ENCODE data around the gene DNAJB7. TPM values are rescaled to one million over a fixed set of nuclear protein-coding genes. Genes with fewer than 3 reads are reported as not detected.

DNAJB7 gene
- polyA plus RNA-seq, 3 donors, result not detected

Other genes with a start within 250 kb of the DNAJB7 start
- 10 to 100 TPM; 15.3 to 19.7 (median 15.8) TPM for gene MRTFA, start 225.4 kb downstream of the DNAJB7 start, polyA plus RNA-seq
- gene MCHR1, start 182.6 kb downstream of the DNAJB7 start, polyA plus RNA-seq, result under 1 TPM in 1 of 3 donors, not detected in 2; 0.03 TPM
- 10 to 100 TPM in 1 of 3 donors, 1 to 10 TPM in 2; 8.3 to 14.0 (median 9.4) TPM for gene SLC25A17, start 42.8 kb downstream of the DNAJB7 start, polyA plus RNA-seq
- 100 to 1,000 TPM in 2 of 3 donors, 10 to 100 TPM in 1; 86.2 to 225 (median 185) TPM for gene ST13, start 5.5 kb downstream of the DNAJB7 start, polyA plus RNA-seq
- 1 to 10 TPM; 3.5 to 9.0 (median 3.6) TPM for gene XPNPEP3, start 5.0 kb downstream of the DNAJB7 start, polyA plus RNA-seq
- 10 to 100 TPM; 22.0 to 71.4 (median 49.7) TPM for gene RBX1, start 89.3 kb upstream of the DNAJB7 start, polyA plus RNA-seq
- gene EP300, start 230.5 kb upstream of the DNAJB7 start, polyA plus RNA-seq, result 10 to 100 TPM in 2 of 3 donors, 1 to 10 TPM in 1; 7.8 to 16.0 (median 14.6) TPM